ENCODE data around the gene TRDN.

Gene TRDN

GRCh38 chr6:123663436-123663835 lies 26.7 kb upstream of the TRDN start (continued):
- no peak for TF ChIP-seq CSRNP3 (CRISPR knock-in tag; IDR thresholded peaks at IDR 0.05)

DNA sequence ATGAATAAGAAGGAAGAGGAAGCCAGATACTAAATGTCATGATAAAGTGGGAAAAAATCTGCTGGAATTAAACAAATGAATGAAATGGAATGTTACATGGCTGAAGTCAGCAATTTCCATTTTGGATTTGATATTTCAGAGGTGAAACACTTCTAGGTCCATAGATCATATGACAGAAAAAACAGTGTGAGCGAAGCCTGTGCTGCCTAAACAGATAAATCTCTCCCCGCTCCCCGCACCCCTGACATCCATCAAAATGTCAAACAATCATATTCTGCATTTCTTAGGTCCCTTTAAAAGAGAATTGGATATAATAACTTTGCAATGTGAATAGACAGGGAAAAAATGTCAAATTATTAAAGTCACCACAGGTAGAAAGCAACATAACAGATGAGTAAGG lies 26.0 kb upstream of the TRDN start:
- no peak for TF ChIP-seq ESRRG (CRISPR knock-in tag; IDR thresholded peaks at IDR 0.05)
- TF ChIP-seq TSHZ2 (CRISPR knock-in tag; IDR thresholded peaks at IDR 0.05): no peak
- TF ChIP-seq, protein P1, sequence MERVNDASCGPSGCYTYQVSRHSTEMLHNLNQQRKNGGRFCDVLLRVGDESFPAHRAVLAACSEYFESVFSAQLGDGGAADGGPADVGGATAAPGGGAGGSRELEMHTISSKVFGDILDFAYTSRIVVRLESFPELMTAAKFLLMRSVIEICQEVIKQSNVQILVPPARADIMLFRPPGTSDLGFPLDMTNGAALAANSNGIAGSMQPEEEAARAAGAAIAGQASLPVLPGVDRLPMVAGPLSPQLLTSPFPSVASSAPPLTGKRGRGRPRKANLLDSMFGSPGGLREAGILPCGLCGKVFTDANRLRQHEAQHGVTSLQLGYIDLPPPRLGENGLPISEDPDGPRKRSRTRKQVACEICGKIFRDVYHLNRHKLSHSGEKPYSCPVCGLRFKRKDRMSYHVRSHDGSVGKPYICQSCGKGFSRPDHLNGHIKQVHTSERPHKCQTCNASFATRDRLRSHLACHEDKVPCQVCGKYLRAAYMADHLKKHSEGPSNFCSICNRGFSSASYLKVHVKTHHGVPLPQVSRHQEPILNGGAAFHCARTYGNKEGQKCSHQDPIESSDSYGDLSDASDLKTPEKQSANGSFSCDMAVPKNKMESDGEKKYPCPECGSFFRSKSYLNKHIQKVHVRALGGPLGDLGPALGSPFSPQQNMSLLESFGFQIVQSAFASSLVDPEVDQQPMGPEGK (CRISPR knock-in tag; IDR thresholded peaks at IDR 0.05; ENCODE audit: borderline replicate concordance): no peak
- no peak for TF ChIP-seq BACH2 (CRISPR knock-in tag; IDR thresholded peaks at IDR 0.05; ENCODE audit: borderline replicate concordance)
- no peak for TF ChIP-seq POU6F1 (CRISPR knock-in tag; IDR thresholded peaks at IDR 0.05; ENCODE audit: borderline replicate concordance, low read depth)
- TF ChIP-seq ARNTL (CRISPR knock-in tag; IDR thresholded peaks at IDR 0.05; ENCODE audit: borderline replicate concordance, low read depth): no peak
- no peak for TF ChIP-seq ZC3H10 (CRISPR knock-in tag; IDR thresholded peaks at IDR 0.05)
- TF ChIP-seq ZFP30 (CRISPR knock-in tag; IDR thresholded peaks at IDR 0.05): no peak
- no peak for TF ChIP-seq CSDC2 (CRISPR knock-in tag; IDR thresholded peaks at IDR 0.05)
- no peak for TF ChIP-seq CSRNP3 (CRISPR knock-in tag; IDR thresholded peaks at IDR 0.05)
- TF ChIP-seq GLIS3 (CRISPR knock-in tag; IDR thresholded peaks at IDR 0.05): no peak
- no peak for TF ChIP-seq RARB (CRISPR knock-in tag; IDR thresholded peaks at IDR 0.05)
- ATAC-seq: no peak

GRCh38 chr6:123661105-123661891 lies 24.5 kb upstream of the TRDN start:
- no peak for ATAC-seq
- no peak for TF ChIP-seq ESRRG (CRISPR knock-in tag; IDR thresholded peaks at IDR 0.05)
- TF ChIP-seq ZFP3 (CRISPR knock-in tag; IDR thresholded peaks at IDR 0.05): no peak
- no peak for TF ChIP-seq RARB (CRISPR knock-in tag; IDR thresholded peaks at IDR 0.05)
- TF ChIP-seq PPARA (CRISPR knock-in tag; IDR thresholded peaks at IDR 0.05; ENCODE audit: borderline replicate concordance): no peak
- TF ChIP-seq TSHZ2 (CRISPR knock-in tag; IDR thresholded peaks at IDR 0.05): no peak
- TF ChIP-seq SNAI2 (CRISPR knock-in tag; IDR thresholded peaks at IDR 0.05): no peak
- no peak for TF ChIP-seq ZC3H10 (CRISPR knock-in tag; IDR thresholded peaks at IDR 0.05)
- TF ChIP-seq TCF4 (CRISPR knock-in tag; IDR thresholded peaks at IDR 0.05; ENCODE audit: borderline replicate concordance): no peak
- no peak for TF ChIP-seq ARNTL (CRISPR knock-in tag; IDR thresholded peaks at IDR 0.05; ENCODE audit: borderline replicate concordance, low read depth)
- TF ChIP-seq, protein P1 (CRISPR knock-in tag; IDR thresholded peaks at IDR 0.05; ENCODE audit: borderline replicate concordance): no peak
- no peak for TF ChIP-seq CSRNP3 (CRISPR knock-in tag; IDR thresholded peaks at IDR 0.05)
- TF ChIP-seq OSR1 (CRISPR knock-in tag; IDR thresholded peaks at IDR 0.05): no peak
- TF ChIP-seq POU6F1 (CRISPR knock-in tag; IDR thresholded peaks at IDR 0.05; ENCODE audit: borderline replicate concordance, low read depth): no peak
- TF ChIP-seq ZFP30 (CRISPR knock-in tag; IDR thresholded peaks at IDR 0.05): no peak

Measured in SK-N-SH treated with all-trans-retinoic acid at 6 μM for 48 hours (cell line).